HCT116 (cell line): ENCODE results near the gene DHRS13. TPM values are rescaled to one million over a fixed set of nuclear protein-coding genes. Genes with fewer than 3 reads are reported as not detected.

Source experiments
- ATAC-seq: fragments of 200-7000 bp; cut with Tn5 transposase; 2 replicates; pipeline ENCODE4 v1.9.1; 2020; ENCODE audit warnings: mild to moderate bottlenecking, moderate library complexity
- BruUV-seq: library from RNA; stranded (reverse); fragments of 400-500 nt; replicated peaks from 2 replicates; lab custom pipeline; 2021; lab: Mats Ljungman, UMichigan
- CTCF ChIA-PET: fragments of 300-600 bp; sonication (Branson Sonifier 250); formaldehyde crosslinking; loops from one replicate; lab custom pipeline; 2021; ENCODE audit warnings: antibody characterized with exemption; lab: Charles Lee
- POLR2A ChIA-PET: fragments of 300-600, 350-600 bp; sonication (Branson Sonifier 250); formaldehyde crosslinking; loops from one replicate; lab custom pipeline; 2021; ENCODE audit warnings: antibody characterized with exemption; lab: Charles Lee
- RAD21 ChIA-PET, 2 experiments: fragments of 300-600 bp; sonication (Branson Sonifier 250); formaldehyde crosslinking; loops; one replicate each; lab custom pipeline; 2023; ENCODE audit warnings: low total read pairs in 2 of 2; ENCODE audit not compliant: uncharacterized antibody in 2 of 2, unreplicated experiment in 2 of 2, low non-redundant PET in 1 of 2; lab: Charles Lee
- DNase-seq: peaks from one replicate; pipeline ENCODE4 v3.0.0-alpha.2; 2010; ENCODE audit warnings: low read depth, low spot score
- H2AFZ ChIP-seq: fragments of 200-600 bp; shearing (Covaris generic), sonication (generic); 2 replicates; pipeline ENCODE4 v1.6.1; 2017; ENCODE audit warnings: low read depth, mixed run types, mixed read lengths, antibody characterized with exemption, low read length; ENCODE audit not compliant: poor library complexity, severe bottlenecking
- H3K27ac ChIP-seq: 2 replicates; pipeline ENCODE4 v1.5.1; 2012; ENCODE audit warnings: low read depth, low read length
- H3K27me3 ChIP-seq: fragments of 200-600 bp; sonication (generic); 2 replicates; pipeline ENCODE4 v1.6.1; 2016; ENCODE audit warnings: mixed run types, low read length, mixed read lengths; ENCODE audit not compliant: insufficient read depth
- H3K36me3 ChIP-seq, 2 experiments: fragments of 200-500 bp in 1 of 2; fragments of 200-600 bp in 1 of 2; sonication (Bioruptor generic) in 1 of 2; sonication (generic) in 1 of 2; 2 replicates each; pipeline versions ENCODE4 v1.5.1 to v1.6.1; 2014 to 2016; ENCODE audit warnings: low read length in 2 of 2, inconsistent platforms in 1 of 2, mixed read lengths in 1 of 2, mixed run types in 1 of 2; ENCODE audit not compliant: insufficient read depth in 2 of 2, control insufficient read depth in 1 of 2
- H3K4me1 ChIP-seq, 2 experiments: fragments of 200-600 bp in 1 of 2; sonication (generic) in 1 of 2; 2 replicates each; pipeline versions ENCODE4 v1.5.1 to v1.6.1; 2012 to 2017; ENCODE audit warnings: low read length in 2 of 2, inconsistent platforms in 1 of 2, mild to moderate bottlenecking in 1 of 2, mixed read lengths in 1 of 2, mixed run types in 1 of 2, moderate library complexity in 1 of 2; ENCODE audit not compliant: insufficient read depth in 2 of 2, control insufficient read depth in 1 of 2
- H3K4me2 ChIP-seq: fragments of 200-600 bp; sonication (generic); 2 replicates; pipeline ENCODE4 v1.6.1; 2017; ENCODE audit warnings: mixed run types, low read length, mixed read lengths
- H3K4me3 ChIP-seq, 2 experiments: fragments of 200-600 bp in 1 of 2; sonication (generic) in 1 of 2; replicated peaks in 1 of 2; 2 replicates each; pipeline ENCODE4 v1.5.1; 2011 to 2016; ENCODE audit warnings: low read length in 2 of 2, control low read depth in 1 of 2, low read depth in 1 of 2, mild to moderate bottlenecking in 1 of 2, mixed read lengths in 1 of 2, mixed run types in 1 of 2
- H3K79me2 ChIP-seq: fragments of 200-600 bp; sonication (generic); 2 replicates; pipeline ENCODE4 v1.6.1; 2017; ENCODE audit warnings: mild to moderate bottlenecking, mixed run types, low read length, moderate library complexity, mixed read lengths; ENCODE audit not compliant: insufficient read depth
- H3K9ac ChIP-seq: fragments of 200-600 bp; sonication (generic); 2 replicates; pipeline ENCODE4 v1.6.1; 2016; ENCODE audit warnings: low read length, mixed read lengths
- H3K9me2 ChIP-seq: fragments of 200-600 bp; sonication (generic), shearing (Covaris generic); 2 replicates; pipeline ENCODE4 v1.6.1; 2017; ENCODE audit warnings: mixed run types, mild to moderate bottlenecking, moderate library complexity; ENCODE audit not compliant: insufficient read depth
- H3K9me3 ChIP-seq, 2 experiments: fragments of 200-500 bp in 1 of 2; fragments of 200-600 bp in 1 of 2; sonication (Bioruptor generic) in 1 of 2; sonication (generic) in 1 of 2; 2 replicates each; pipeline ENCODE4 v1.6.1; 2014 to 2017; ENCODE audit warnings: low read length in 2 of 2, mixed read lengths in 2 of 2, inconsistent platforms in 1 of 2, low read depth in 1 of 2, mild to moderate bottlenecking in 1 of 2, mixed run types in 1 of 2, moderate library complexity in 1 of 2; ENCODE audit not compliant: control insufficient read depth in 1 of 2, insufficient read depth in 1 of 2
- H4K20me1 ChIP-seq: fragments of 200-600 bp; sonication (generic), shearing (Covaris generic); 2 replicates; pipeline ENCODE4 v1.6.1; 2017; ENCODE audit warnings: mixed run types, mild to moderate bottlenecking, moderate library complexity; ENCODE audit not compliant: insufficient read depth
- ELF1 ChIP-seq: IDR thresholded peaks from 2 replicates; pipeline ENCODE4 v1.6.1; 2012; ENCODE audit warnings: low read depth, borderline replicate concordance
- EZH2phosphoT487 ChIP-seq: fragments of 200-600 bp; IDR thresholded peaks from 2 replicates; pipeline ENCODE4 v1.6.1; 2018; ENCODE audit warnings: antibody characterized with exemption, borderline replicate concordance
- FOSL1 ChIP-seq: IDR thresholded peaks from 2 replicates; pipeline ENCODE4 v1.6.1; 2012; ENCODE audit warnings: low read depth
- JUND ChIP-seq: IDR thresholded peaks from 2 replicates; pipeline ENCODE4 v1.6.1; 2012
- POLR2A ChIP-seq: IDR thresholded peaks from 2 replicates; pipeline ENCODE4 v1.7.0; 2011; ENCODE audit warnings: borderline replicate concordance; ENCODE audit not compliant: insufficient read depth, insufficient read length; ENCODE audit errors: extremely low read depth
- SIN3A ChIP-seq: IDR thresholded peaks from 2 replicates; pipeline ENCODE4 v1.6.1; 2012; ENCODE audit warnings: low read depth
- SP1 ChIP-seq: IDR thresholded peaks from 2 replicates; pipeline ENCODE4 v1.6.1; 2012; ENCODE audit warnings: low read depth
- SRF ChIP-seq: IDR thresholded peaks from 2 replicates; pipeline ENCODE4 v1.6.1; 2012; ENCODE audit warnings: low read depth
- TCF7L2 ChIP-seq: IDR thresholded peaks from 2 replicates; pipeline ENCODE4 v1.7.0; 2011; ENCODE audit warnings: borderline replicate concordance, inconsistent platforms; ENCODE audit not compliant: insufficient read depth, insufficient read length; ENCODE audit errors: extremely low read depth
- ZFX ChIP-seq: fragments of 450-650 bp; IDR thresholded peaks from 2 replicates; pipeline ENCODE4 v1.6.1; 2017
- ZNF274 ChIP-seq: fragments of 200-500 bp; sonication (Bioruptor generic); IDR thresholded peaks from 2 replicates; pipeline ENCODE4 v1.6.1; 2014; ENCODE audit warnings: mild to moderate bottlenecking, low read depth, low read length, inconsistent platforms
- intact Hi-C: fragments of 100-400 bp; cut with micrococcal nuclease; formaldehyde crosslinking; loops from 2 replicates; pipeline ENCODE4 v1.10.0; 2022
- total RNA-seq: library from RNA; stranded (reverse); gene quantifications from one replicate; pipeline ENCODE4 v1.2.1, GENCODE V29; 2021; ENCODE audit not compliant: unreplicated experiment
- TF ChIP-seq, protein P1 (sequence below), 3 experiments: fragments of 200-600 bp in 1 of 3; sonication (generic) in 1 of 3; IDR thresholded peaks in 2 of 3; conservative IDR thresholded peaks in 1 of 3; 2 replicates each; pipeline ENCODE4 v1.5.1; 2012 to 2017; ENCODE audit warnings: low read depth in 2 of 3, low read length in 2 of 3, antibody characterized with exemption in 1 of 3, borderline replicate concordance in 1 of 3, control low read depth in 1 of 3, mild to moderate bottlenecking in 1 of 3, mixed read lengths in 1 of 3, mixed run types in 1 of 3, moderate library complexity in 1 of 3; ENCODE audit not compliant: insufficient read depth in 1 of 3
- TF ChIP-seq, protein P2 (sequence below): IDR thresholded peaks from 2 replicates; pipeline ENCODE4 v1.6.1; 2012; ENCODE audit warnings: low read depth
- TF ChIP-seq, protein P3 (sequence below): IDR thresholded peaks from 2 replicates; pipeline ENCODE4 v1.6.1; 2012

The DHRS13 gene
- total RNA-seq, 1 experiment from 2014 or later: 13.5 TPM

DNA sequence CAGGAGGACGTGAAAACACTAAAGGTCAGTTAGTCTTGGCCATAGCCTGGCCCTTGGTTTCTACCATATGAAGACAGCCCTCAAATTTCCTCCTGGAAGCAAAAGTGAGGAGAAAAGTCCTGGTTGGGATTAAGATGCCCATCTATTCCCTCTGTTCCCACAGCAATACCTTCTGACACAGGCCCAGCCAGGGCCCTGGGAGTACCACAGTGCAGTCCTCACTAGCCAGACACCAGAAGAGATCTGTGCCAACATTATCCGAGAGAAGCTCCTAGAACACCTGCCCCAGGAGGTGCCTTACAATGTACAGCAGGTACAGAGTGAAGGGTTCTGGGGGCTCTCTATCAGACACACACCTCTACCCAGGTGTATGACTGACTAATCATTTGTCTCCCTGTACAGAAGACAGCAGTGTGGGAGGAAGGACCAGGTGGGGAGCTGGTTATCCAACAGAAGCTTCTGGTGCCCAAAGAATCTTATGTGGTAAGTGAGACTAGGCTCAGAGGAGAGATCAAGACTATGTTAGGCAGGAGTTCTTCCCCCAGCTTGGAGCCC, 44.0 kb downstream of the DHRS13 start:
- RAD21 ChIA-PET: no interaction called here
- POLR2A ChIA-PET: no interaction called here
- Histone ChIP-seq H3K4me3 (no peak overlapping the region), H3K36me3 (peaks cover 9 to 17% of the 10 kb centered on the region in 2 experiments; a peak in 3 of 4 replicates), H3K9ac (no peak overlapping the region), H3K4me2 (no peak overlapping the region), H3K27ac (no peak overlapping the region), H3K27me3 (no peaks in the 10 kb centered on the region), H3K9me3 (no peaks in the 10 kb centered on the region), H2AFZ (no peak overlapping the region), H3K79me2 (peaks cover 16% of the 10 kb centered on the region), H3K9me2 (no peaks in the 10 kb centered on the region), H4K20me1 (no peaks in the 10 kb centered on the region), H3K4me1 (peaks cover 7 to 22% of the 10 kb centered on the region in 2 experiments; a peak in 3 of 4 replicates)
- CTCF ChIA-PET: interaction anchor here (1.0 kb wide), 1 partner anchor 95 kb away, joined by 3 read pairs; no protein-coding TSS in a partner anchor
- intact Hi-C loops: no loop called here
- no TSS peak for BruUV-seq
- no peak for TF ChIP-seq ELF1
- TF ChIP-seq ZFX: no peak
- TF ChIP-seq JUND: no peak
- TF ChIP-seq ZNF274: no peak
- TF ChIP-seq SP1: no peak
- no peak for TF ChIP-seq TCF7L2
- TF ChIP-seq, protein P1, sequence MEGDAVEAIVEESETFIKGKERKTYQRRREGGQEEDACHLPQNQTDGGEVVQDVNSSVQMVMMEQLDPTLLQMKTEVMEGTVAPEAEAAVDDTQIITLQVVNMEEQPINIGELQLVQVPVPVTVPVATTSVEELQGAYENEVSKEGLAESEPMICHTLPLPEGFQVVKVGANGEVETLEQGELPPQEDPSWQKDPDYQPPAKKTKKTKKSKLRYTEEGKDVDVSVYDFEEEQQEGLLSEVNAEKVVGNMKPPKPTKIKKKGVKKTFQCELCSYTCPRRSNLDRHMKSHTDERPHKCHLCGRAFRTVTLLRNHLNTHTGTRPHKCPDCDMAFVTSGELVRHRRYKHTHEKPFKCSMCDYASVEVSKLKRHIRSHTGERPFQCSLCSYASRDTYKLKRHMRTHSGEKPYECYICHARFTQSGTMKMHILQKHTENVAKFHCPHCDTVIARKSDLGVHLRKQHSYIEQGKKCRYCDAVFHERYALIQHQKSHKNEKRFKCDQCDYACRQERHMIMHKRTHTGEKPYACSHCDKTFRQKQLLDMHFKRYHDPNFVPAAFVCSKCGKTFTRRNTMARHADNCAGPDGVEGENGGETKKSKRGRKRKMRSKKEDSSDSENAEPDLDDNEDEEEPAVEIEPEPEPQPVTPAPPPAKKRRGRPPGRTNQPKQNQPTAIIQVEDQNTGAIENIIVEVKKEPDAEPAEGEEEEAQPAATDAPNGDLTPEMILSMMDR (IDR thresholded peaks at IDR 0.05 in 2 of 3, conservative IDR thresholded peaks at IDR 0.05 in 1 of 3; ENCODE audit: borderline replicate concordance in 1 of 3, insufficient read depth in 1 of 3, low read depth in 2 of 3, low read length in 2 of 3): no peak
- no peak for TF ChIP-seq SIN3A
- no peak for TF ChIP-seq POLR2A
- TF ChIP-seq, protein P2, sequence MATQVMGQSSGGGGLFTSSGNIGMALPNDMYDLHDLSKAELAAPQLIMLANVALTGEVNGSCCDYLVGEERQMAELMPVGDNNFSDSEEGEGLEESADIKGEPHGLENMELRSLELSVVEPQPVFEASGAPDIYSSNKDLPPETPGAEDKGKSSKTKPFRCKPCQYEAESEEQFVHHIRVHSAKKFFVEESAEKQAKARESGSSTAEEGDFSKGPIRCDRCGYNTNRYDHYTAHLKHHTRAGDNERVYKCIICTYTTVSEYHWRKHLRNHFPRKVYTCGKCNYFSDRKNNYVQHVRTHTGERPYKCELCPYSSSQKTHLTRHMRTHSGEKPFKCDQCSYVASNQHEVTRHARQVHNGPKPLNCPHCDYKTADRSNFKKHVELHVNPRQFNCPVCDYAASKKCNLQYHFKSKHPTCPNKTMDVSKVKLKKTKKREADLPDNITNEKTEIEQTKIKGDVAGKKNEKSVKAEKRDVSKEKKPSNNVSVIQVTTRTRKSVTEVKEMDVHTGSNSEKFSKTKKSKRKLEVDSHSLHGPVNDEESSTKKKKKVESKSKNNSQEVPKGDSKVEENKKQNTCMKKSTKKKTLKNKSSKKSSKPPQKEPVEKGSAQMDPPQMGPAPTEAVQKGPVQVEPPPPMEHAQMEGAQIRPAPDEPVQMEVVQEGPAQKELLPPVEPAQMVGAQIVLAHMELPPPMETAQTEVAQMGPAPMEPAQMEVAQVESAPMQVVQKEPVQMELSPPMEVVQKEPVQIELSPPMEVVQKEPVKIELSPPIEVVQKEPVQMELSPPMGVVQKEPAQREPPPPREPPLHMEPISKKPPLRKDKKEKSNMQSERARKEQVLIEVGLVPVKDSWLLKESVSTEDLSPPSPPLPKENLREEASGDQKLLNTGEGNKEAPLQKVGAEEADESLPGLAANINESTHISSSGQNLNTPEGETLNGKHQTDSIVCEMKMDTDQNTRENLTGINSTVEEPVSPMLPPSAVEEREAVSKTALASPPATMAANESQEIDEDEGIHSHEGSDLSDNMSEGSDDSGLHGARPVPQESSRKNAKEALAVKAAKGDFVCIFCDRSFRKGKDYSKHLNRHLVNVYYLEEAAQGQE: no peak
- no peak for TF ChIP-seq FOSL1
- TF ChIP-seq SRF: no peak
- TF ChIP-seq EZH2phosphoT487: no peak
- TF ChIP-seq, protein P3, sequence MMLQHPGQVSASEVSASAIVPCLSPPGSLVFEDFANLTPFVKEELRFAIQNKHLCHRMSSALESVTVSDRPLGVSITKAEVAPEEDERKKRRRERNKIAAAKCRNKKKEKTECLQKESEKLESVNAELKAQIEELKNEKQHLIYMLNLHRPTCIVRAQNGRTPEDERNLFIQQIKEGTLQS: no peak
- no peak for ATAC-seq
- DNase-seq: no peak
